Measurements from ENCODE around the gene AFM. TPM values are rescaled to one million over a fixed set of nuclear protein-coding genes. Genes with fewer than 3 reads are reported as not detected.

The AFM gene
- total RNA-seq, 4 donors from 2014 or later, result not detected

DNA sequence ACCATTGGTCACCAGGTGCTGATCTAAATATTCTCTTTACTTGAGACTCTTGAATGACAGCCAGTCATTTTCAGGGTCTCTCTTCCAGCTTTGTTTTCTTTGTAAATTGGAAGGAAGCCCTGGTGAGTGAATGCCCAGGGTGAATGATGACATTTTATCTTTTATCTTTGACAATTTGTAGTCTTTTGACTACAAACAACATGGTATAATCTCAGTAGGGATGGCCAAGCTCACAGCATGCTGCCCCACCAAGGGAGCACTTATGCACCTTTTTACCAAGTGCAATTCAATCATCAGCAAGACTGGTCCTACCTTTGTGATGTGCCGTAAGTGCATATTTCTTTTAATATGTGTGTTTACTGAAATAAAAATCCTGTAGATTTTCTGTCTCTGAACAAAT is 5.7 kb downstream of the AFM start:
- intact Hi-C loops (cut with DNase I; ENCODE audit: low total_unique reads), result no loop called here
- H3K4me3 ChIP-seq (ENCODE audit: low read depth, poor library complexity, severe bottlenecking), result no peak overlapping the region
- TF ChIP-seq POLR2A (IDR thresholded peaks at IDR 0.05), result no peak
- TF ChIP-seq, protein P1, sequence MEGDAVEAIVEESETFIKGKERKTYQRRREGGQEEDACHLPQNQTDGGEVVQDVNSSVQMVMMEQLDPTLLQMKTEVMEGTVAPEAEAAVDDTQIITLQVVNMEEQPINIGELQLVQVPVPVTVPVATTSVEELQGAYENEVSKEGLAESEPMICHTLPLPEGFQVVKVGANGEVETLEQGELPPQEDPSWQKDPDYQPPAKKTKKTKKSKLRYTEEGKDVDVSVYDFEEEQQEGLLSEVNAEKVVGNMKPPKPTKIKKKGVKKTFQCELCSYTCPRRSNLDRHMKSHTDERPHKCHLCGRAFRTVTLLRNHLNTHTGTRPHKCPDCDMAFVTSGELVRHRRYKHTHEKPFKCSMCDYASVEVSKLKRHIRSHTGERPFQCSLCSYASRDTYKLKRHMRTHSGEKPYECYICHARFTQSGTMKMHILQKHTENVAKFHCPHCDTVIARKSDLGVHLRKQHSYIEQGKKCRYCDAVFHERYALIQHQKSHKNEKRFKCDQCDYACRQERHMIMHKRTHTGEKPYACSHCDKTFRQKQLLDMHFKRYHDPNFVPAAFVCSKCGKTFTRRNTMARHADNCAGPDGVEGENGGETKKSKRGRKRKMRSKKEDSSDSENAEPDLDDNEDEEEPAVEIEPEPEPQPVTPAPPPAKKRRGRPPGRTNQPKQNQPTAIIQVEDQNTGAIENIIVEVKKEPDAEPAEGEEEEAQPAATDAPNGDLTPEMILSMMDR (IDR thresholded peaks at IDR 0.05), result no peak
- 92 to 97% methylated on average over 1 of the region's 1 CpG for WGBS, 2 donors
- no peak for DNase-seq (ENCODE audit: low spot score in 2 of 2)

DNA sequence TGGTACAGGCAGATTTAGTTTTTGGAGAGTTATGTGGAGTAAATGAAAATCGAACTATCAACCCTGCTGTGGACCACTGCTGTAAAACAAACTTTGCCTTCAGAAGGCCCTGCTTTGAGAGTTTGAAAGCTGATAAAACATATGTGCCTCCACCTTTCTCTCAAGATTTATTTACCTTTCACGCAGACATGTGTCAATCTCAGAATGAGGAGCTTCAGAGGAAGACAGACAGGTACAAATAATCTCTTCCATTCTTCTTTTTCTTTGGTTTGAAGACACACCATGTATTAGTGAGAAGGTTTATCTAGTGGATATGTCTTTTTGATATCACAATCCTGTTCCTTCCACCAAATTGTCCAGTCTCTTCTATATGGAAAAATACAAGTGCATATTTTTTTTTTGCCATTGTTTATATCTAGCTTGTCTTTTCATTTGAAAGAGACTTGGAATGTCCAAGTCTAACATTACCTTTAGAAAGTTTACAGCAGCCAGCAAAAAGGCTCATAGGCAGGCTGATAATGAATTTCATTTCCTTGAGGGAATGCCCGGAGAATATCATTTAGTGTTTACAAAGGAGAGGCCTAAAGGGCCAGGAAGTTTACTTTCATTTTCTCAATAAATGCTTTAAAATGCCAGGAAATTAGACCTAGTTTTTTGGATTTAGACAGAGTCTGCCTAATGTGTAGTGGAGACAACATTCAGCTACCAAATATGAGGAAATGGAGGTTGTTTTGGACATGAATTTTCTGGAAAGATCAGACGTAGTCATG is 18.6 kb downstream of the AFM start:
- no peak overlapping the region for H3K4me3 ChIP-seq (ENCODE audit: low read depth, poor library complexity, severe bottlenecking)
- TF ChIP-seq, protein P1 (IDR thresholded peaks at IDR 0.05), result no peak
- TF ChIP-seq POLR2A (IDR thresholded peaks at IDR 0.05), result no peak
- no peak for DNase-seq (ENCODE audit: low spot score in 2 of 2)
- intact Hi-C loops (cut with DNase I; ENCODE audit: low total_unique reads), result no loop called here
- WGBS, 2 donors, result 39 to 45% methylated on average over 4 of the region's 4 CpGs

DNA sequence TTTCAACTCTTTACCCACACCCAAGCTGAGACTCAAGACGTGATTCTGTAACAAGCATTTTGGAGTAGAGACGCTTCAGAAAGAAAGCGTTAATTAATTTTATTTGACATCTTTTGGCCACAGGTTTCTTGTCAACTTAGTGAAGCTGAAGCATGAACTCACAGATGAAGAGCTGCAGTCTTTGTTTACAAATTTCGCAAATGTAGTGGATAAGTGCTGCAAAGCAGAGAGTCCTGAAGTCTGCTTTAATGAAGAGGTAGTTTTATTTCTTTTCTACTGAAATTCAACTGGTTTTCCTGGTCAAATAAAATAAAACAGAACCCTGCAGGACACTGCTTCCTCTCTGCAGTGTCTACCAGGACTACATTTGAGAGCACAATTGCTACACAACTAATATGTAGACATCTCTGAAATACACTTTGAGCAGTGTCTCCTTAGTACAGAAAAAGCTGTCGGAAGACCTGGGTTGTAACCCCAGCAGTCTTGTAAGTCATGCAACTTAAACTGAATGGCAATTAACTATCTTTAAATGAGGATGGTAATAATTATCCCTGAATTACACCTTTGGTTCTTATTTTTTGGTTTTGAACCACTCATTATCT is 20.2 kb downstream of the AFM start:
- H3K4me3 ChIP-seq (ENCODE audit: low read depth, poor library complexity, severe bottlenecking), result no peak overlapping the region
- intact Hi-C loops (cut with DNase I; ENCODE audit: low total_unique reads), result no loop called here
- WGBS, 2 donors, result 62 to 75% methylated on average over 5 of the region's 5 CpGs

DNA sequence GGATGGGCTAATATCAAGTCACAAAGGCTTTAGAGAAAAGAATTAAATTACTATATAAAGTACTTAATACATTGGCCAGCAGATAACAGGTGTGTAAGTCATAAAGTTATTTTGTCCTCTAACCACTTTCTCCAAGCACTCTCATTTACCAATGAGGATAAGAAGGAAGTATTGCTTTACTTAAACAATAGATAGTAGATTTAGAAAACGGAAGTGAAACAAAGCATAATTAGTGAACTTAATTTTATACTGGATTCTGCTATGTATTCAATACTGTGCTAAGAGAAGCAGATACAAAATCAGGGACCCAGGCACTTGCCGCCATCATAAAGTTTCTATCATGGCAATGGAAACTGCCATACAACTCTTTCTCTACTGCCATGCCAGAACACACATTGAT is 24.0 kb downstream of the AFM start:
- intact Hi-C loops (cut with DNase I; ENCODE audit: low total_unique reads), result no loop called here
- 78 to 81% methylated on average over 2 of the region's 2 CpGs for WGBS, 2 donors
- H3K4me3 ChIP-seq (ENCODE audit: low read depth, poor library complexity, severe bottlenecking), result no peak overlapping the region
- TF ChIP-seq, protein P1 (IDR thresholded peaks at IDR 0.05), result no peak
- no peak for TF ChIP-seq POLR2A (IDR thresholded peaks at IDR 0.05)
- DNase-seq (ENCODE audit: low spot score in 2 of 2), result no peak

More for the DNA sequence above, 20.2 kb downstream of the AFM start:
- DNase-seq (ENCODE audit: low spot score in 2 of 2), result no peak
- no peak for TF ChIP-seq POLR2A (IDR thresholded peaks at IDR 0.05)

DNA sequence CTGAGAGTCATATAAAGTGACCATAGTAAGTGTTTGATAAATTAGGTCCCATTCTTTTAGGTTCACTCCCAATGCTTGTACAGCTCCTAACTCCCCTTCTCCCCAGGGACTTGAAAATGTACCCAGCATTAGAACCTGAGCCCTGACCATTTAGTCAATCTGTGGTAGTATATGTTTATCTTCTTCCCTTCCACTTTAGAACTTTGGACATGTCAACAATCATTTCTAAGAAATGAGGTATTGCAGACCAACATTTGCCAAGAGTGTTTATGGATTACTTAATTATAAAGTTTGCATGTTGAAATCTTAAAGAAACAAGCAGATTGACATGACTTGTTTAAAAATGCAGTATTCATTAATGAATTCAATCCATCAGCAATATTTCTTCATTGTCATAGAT is 26.0 kb downstream of the AFM start:
- TF ChIP-seq POLR2A (IDR thresholded peaks at IDR 0.05), result no peak
- TF ChIP-seq, protein P1 (IDR thresholded peaks at IDR 0.05), result no peak
- no peak for DNase-seq (ENCODE audit: low spot score in 2 of 2)
- intact Hi-C loops (cut with DNase I; ENCODE audit: low total_unique reads), result no loop called here

DNA sequence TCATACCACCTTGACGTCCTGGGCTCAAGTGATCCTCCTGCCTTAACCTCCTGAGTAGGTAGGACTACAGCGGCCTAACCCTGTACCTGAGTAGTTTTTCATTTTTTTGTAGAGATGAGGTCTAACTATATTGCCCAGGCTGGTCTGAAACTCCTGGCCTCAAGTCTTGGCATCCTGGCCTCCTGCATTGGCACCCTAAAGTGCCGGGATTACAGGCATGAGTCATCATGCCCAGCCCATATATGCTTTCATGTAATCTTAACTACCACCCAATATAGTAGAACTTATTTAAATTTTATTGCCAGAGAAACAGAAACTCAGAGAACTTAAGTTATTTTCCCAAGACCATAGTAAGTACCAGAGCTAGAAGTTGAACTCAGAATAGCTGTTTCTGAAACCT is 27.1 kb downstream of the AFM start:
- no peak overlapping the region for H3K4me3 ChIP-seq (ENCODE audit: low read depth, poor library complexity, severe bottlenecking)
- 46 to 79% methylated on average over 3 of the region's 3 CpGs for WGBS, 2 donors
- intact Hi-C loops (cut with DNase I; ENCODE audit: low total_unique reads), result no loop called here
- TF ChIP-seq POLR2A (IDR thresholded peaks at IDR 0.05), result no peak
- TF ChIP-seq, protein P1 (IDR thresholded peaks at IDR 0.05), result no peak
- no peak for DNase-seq (ENCODE audit: low spot score in 2 of 2)

More for the DNA sequence above, 26.0 kb downstream of the AFM start:
- H3K4me3 ChIP-seq (ENCODE audit: low read depth, poor library complexity, severe bottlenecking), result no peak overlapping the region
